A673 (cell line): ENCODE measurements around the gene ATP6V1F. TPM values are rescaled to one million over a fixed set of nuclear protein-coding genes. Genes with fewer than 3 reads are reported as not detected.

Experiments used
- BruUV-seq: library from RNA; stranded (reverse); fragments of 400-500 nt; replicated peaks from 2 replicates; lab custom pipeline; 2021; lab: Mats Ljungman, UMichigan
- CTCF ChIA-PET: fragments of 300-600 bp; sonication (Branson Sonifier 250); formaldehyde crosslinking; loops from one replicate; lab custom pipeline; 2022; ENCODE audit warnings: antibody characterized with exemption; lab: Charles Lee
- POLR2A ChIA-PET: fragments of 300-600 bp; sonication (Branson Sonifier 250); formaldehyde crosslinking; loops from one replicate; lab custom pipeline; 2022; ENCODE audit warnings: antibody characterized with exemption; ENCODE audit not compliant: low non-redundant PET; lab: Charles Lee
- DNase-seq: peaks from one replicate; pipeline ENCODE4 v3.0.0-alpha.2; 2015; ENCODE audit warnings: low spot score
- H3K27ac ChIP-seq: fragments of 200-600 bp; sonication (generic); 2 replicates; pipeline ENCODE4 v1.5.1; 2016; ENCODE audit warnings: mixed run types, low read depth, mild to moderate bottlenecking, mixed read lengths, antibody characterized with exemption, low read length; ENCODE audit not compliant: poor library complexity, severe bottlenecking
- H3K27me3 ChIP-seq: fragments of 200-600 bp; sonication (generic); replicated peaks from 2 replicates; pipeline ENCODE4 v1.6.1; 2017; ENCODE audit warnings: mixed run types, low read depth, mild to moderate bottlenecking, mixed read lengths, antibody characterized with exemption, low read length; ENCODE audit not compliant: insufficient read depth, poor library complexity
- H3K36me3 ChIP-seq: fragments of 200-600 bp; sonication (generic); 2 replicates; pipeline ENCODE4 v1.6.1; 2016; ENCODE audit warnings: mixed run types, mild to moderate bottlenecking, mixed read lengths, antibody characterized with exemption, low read length; ENCODE audit not compliant: insufficient read depth, poor library complexity, severe bottlenecking
- H3K4me1 ChIP-seq: fragments of 200-600 bp; sonication (generic); 2 replicates; pipeline ENCODE4 v1.6.1; 2017; ENCODE audit warnings: mixed run types, mild to moderate bottlenecking, mixed read lengths, antibody characterized with exemption, low read length; ENCODE audit not compliant: insufficient read depth, poor library complexity, severe bottlenecking
- H3K4me3 ChIP-seq: fragments of 200-600 bp; sonication (generic); 2 replicates; pipeline ENCODE4 v1.5.1; 2016; ENCODE audit warnings: low read depth, mixed run types, mild to moderate bottlenecking, mixed read lengths, low read length; ENCODE audit not compliant: poor library complexity, severe bottlenecking
- H3K9me3 ChIP-seq: fragments of 200-600 bp; sonication (generic); 2 replicates; pipeline ENCODE4 v1.6.1; 2016; ENCODE audit warnings: mixed run types, low read depth, mild to moderate bottlenecking, mixed read lengths, antibody characterized with exemption, low read length; ENCODE audit not compliant: poor library complexity, severe bottlenecking
- CTCF ChIP-seq: fragments of 300-800, 200-600 bp; sonication (generic); conservative IDR thresholded peaks from 2 replicates; pipeline ENCODE4 v1.5.1; 2017; ENCODE audit warnings: low read depth, mild to moderate bottlenecking, antibody characterized with exemption, low read length, moderate library complexity, mixed read lengths
- EZH2 ChIP-seq: fragments of 200-600 bp; sonication (generic); IDR thresholded peaks from 2 replicates; pipeline ENCODE4 v1.6.1; 2017; ENCODE audit warnings: borderline replicate concordance, low read depth, mild to moderate bottlenecking, mixed read lengths, antibody characterized with exemption, low read length; ENCODE audit not compliant: poor library complexity, severe bottlenecking
- intact Hi-C: fragments of 100-400 bp; cut with micrococcal nuclease; formaldehyde crosslinking; loops from one replicate; pipeline ENCODE4 v1.10.0; 2022; ENCODE audit not compliant: unreplicated experiment
- total RNA-seq: library from RNA; stranded (reverse); gene quantifications from 2 replicates; pipeline ENCODE4 v1.2.3, GENCODE V29; 2021

The ATP6V1F gene
- total RNA-seq, 1 experiment from 2014 or later: 148 TPM

GRCh38 chr7:128885370-128886187 is 22.9 kb downstream of the ATP6V1F start:
- POLR2A ChIA-PET: no interaction called here
- Histone ChIP-seq H3K9me3 (no peaks in the 10 kb centered on the region), H3K27ac (no peak overlapping the region), H3K4me1 (no peaks in the 10 kb centered on the region), H3K4me3 (no peak overlapping the region), H3K36me3 (no peaks in the 10 kb centered on the region), H3K27me3 (peaks cover 14% of the 10 kb centered on the region)
- intact Hi-C loops: loop anchor here (10.0 kb wide), 1 partner anchor 91 kb away; the partner anchor contains the start of gene CCDC136
- CTCF ChIA-PET: interaction anchor here (0.5 kb wide), 1 partner anchor 13 kb away, joined by 12 read pairs; no protein-coding TSS in a partner anchor
- no peak for DNase-seq
- TF ChIP-seq EZH2 (no peak), CTCF (no peak)
- no TSS peak for BruUV-seq

GRCh38 chr7:128886391-128887168 is 23.9 kb downstream of the ATP6V1F start:
- Histone ChIP-seq H3K27me3 (peaks cover 21% of the 10 kb centered on the region), H3K36me3 (no peaks in the 10 kb centered on the region), H3K9me3 (no peaks in the 10 kb centered on the region), H3K4me1 (no peaks in the 10 kb centered on the region), H3K27ac (no peak overlapping the region), H3K4me3 (no peak overlapping the region)
- ChIA-PET CTCF (no interaction called here), POLR2A (no interaction called here)
- no peak for DNase-seq
- intact Hi-C loops: loop anchor here (10.0 kb wide), 1 partner anchor 92 kb away; the partner anchor contains the start of gene CCDC136
- BruUV-seq: no TSS peak
- TF ChIP-seq CTCF (no peak), EZH2 (no peak)

- intact Hi-C loops: loop anchor here (10.0 kb wide), 1 partner anchor 93 kb away; the partner anchor contains the start of gene CCDC136
- DNase-seq: no peak
- Histone ChIP-seq H3K4me3 (no peak overlapping the region), H3K27me3 (peaks cover 21% of the 10 kb centered on the region), H3K9me3 (no peaks in the 10 kb centered on the region), H3K4me1 (no peaks in the 10 kb centered on the region), H3K36me3 (no peaks in the 10 kb centered on the region), H3K27ac (no peak overlapping the region)
- POLR2A ChIA-PET: no interaction called here
- CTCF ChIA-PET: no interaction called here
- TF ChIP-seq CTCF (no peak), EZH2 (no peak)
- BruUV-seq: no TSS peak
Observed at GRCh38 chr7:128887169-128888038, 24.7 kb downstream of the ATP6V1F start.
